ENCODE data around the gene OTUB1. TPM values are rescaled to one million over a fixed set of nuclear protein-coding genes. Genes with fewer than 3 reads are reported as not detected.
"Not testable (repeated sequence)": the region's sequence is repeated elsewhere in the genome, so short reads cannot be mapped to it uniquely, and the experiment has no call there.

Gene OTUB1
- total RNA-seq, 3 donors from 2014 or later: 60.1 to 70.3 (median 64.1) TPM

DNA sequence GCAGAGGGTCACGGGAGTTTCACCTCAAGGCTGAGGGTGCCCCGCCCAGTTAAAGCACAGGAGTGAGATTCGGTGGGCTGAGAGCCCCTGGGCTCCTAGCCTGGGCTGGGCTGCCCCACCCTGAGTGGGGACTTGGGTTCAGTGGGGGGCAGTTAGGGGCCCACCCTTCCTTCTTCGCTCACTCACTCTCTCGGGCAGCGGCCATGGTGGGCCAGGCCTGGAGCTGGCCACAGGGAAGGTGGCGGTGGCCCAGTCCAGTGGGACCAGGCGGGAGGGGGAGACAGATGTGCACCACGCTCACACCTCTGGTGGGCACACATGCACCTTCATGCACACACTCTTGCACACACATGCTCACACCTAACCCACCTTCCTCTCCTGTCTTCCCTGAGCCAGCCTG, 55.6 kb downstream of the OTUB1 start:
- no peak for ATAC-seq
- intact Hi-C loops (cut with DNase I, micrococcal nuclease): no loop called here
- TF ChIP-seq, protein P1, sequence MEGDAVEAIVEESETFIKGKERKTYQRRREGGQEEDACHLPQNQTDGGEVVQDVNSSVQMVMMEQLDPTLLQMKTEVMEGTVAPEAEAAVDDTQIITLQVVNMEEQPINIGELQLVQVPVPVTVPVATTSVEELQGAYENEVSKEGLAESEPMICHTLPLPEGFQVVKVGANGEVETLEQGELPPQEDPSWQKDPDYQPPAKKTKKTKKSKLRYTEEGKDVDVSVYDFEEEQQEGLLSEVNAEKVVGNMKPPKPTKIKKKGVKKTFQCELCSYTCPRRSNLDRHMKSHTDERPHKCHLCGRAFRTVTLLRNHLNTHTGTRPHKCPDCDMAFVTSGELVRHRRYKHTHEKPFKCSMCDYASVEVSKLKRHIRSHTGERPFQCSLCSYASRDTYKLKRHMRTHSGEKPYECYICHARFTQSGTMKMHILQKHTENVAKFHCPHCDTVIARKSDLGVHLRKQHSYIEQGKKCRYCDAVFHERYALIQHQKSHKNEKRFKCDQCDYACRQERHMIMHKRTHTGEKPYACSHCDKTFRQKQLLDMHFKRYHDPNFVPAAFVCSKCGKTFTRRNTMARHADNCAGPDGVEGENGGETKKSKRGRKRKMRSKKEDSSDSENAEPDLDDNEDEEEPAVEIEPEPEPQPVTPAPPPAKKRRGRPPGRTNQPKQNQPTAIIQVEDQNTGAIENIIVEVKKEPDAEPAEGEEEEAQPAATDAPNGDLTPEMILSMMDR (IDR thresholded peaks at IDR 0.05): no peak

DNA sequence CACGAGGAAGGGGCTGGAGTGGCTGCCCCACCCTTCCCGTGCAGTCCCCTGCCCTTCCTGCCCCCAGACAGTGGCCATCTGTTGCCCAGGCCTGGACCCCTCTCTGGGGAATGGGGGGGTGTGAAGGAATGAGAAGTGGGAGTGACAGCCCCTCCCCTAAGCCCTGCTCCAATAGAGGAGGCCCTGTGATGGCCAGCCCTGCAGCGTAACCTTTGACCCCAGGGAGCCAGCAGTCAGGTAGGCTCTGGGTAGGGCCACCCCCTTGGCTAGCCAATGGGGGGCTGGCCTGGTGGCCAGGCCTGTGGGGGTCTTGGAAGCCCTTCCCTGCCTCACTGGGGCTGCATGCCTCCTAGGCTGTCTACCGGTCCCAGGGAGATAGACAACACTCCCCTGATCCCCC, 56.1 kb downstream of the OTUB1 start:
- ATAC-seq (peak; percentile 7), DNase-seq (no peak)
- no peak overlapping the region for H3K4me3 ChIP-seq
- intact Hi-C loops (cut with DNase I, micrococcal nuclease): no loop called here
- no peaks in the 10 kb centered on the region for H3K4me1 ChIP-seq (ENCODE audit: low read depth)
- TF ChIP-seq, protein P1 (IDR thresholded peaks at IDR 0.05): no peak
- no peaks in the 10 kb centered on the region for H3K36me3 ChIP-seq (ENCODE audit: low read depth)
- no peaks in the 10 kb centered on the region for H3K9me3 ChIP-seq

More for the DNA sequence above, 55.6 kb downstream of the OTUB1 start:
- Histone ChIP-seq H3K4me1 (ENCODE audit: low read depth) (peaks cover 2% of the 10 kb centered on the region), H3K9me3 (no peaks in the 10 kb centered on the region), H3K4me3 (no peak overlapping the region), H3K36me3 (ENCODE audit: low read depth) (no peaks in the 10 kb centered on the region)
- no peak for DNase-seq

GRCh38 chr11:64043545-64043944, 57.3 kb downstream of the OTUB1 start:
- intact Hi-C loops (cut with DNase I, micrococcal nuclease): no loop called here
- Histone ChIP-seq H3K9me3 (no peaks in the 10 kb centered on the region), H3K36me3 (ENCODE audit: low read depth) (no peaks in the 10 kb centered on the region), H3K4me1 (ENCODE audit: low read depth) (no peaks in the 10 kb centered on the region), H3K4me3 (no peak overlapping the region)
- no peak for ATAC-seq
- DNase-seq: no peak
- TF ChIP-seq, protein P1 (IDR thresholded peaks at IDR 0.05): no peak

DNA sequence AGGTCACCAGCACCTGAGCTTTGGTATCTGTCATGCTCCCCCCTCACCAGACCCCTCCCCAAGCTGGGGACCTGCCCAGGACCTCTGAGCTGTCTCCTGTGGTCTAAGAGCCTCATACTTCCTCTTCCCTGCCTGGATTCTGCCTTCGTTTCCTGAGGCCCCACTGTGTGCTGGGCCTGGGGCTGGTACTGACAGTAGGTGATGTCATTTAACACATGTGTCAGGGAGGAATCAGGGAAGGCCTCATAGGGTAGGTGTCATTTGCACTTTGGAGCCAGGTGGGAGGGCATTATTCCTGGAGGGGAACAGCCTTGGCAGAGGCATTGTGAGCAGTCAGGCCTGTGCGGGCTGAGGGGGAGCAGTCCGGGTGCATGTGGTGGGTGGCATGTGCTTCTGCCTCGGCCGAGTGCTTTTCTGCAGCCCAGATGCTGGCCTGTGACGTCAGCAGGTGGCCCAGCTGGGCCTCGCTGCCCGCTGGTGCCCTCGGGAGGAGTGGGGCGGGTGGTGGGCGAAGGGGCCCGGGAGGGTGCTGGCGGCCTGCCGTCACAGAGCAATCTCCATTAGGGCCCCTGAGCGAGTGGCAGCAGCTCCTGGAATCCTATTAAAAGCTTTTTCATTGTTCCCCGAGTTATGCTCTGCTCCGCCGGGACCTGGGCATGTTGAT, 58.6 kb downstream of the OTUB1 start:
- no peaks in the 10 kb centered on the region for H3K36me3 ChIP-seq (ENCODE audit: low read depth)
- H3K4me3 ChIP-seq: no peak overlapping the region
- DNase-seq (no peak), ATAC-seq (no peak)
- TF ChIP-seq, protein P1 (IDR thresholded peaks at IDR 0.05): no peak
- no peaks in the 10 kb centered on the region for H3K9me3 ChIP-seq
- no peaks in the 10 kb centered on the region for H3K4me1 ChIP-seq (ENCODE audit: low read depth)
- intact Hi-C loops (cut with DNase I, micrococcal nuclease): no loop called here

DNA sequence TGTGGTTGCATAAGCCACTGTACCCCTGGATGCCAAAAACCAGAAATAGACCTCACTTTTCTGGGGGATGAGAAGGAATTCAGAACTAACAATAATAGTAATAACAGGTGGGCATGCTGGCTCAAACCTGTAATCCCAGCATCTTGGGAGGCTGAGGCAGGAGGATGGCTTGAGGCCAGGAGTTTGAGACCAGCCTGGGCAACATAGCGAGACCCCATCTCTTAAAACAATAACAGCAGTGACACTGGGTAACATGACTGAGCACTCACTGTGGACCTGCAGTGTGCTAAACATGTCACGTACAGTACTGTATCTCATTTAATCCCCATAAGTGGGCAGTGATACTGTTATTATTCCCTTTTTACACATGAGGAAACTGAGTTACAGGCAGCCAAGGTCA, 59.5 kb downstream of the OTUB1 start:
- H3K9me3 ChIP-seq: no peaks in the 10 kb centered on the region
- intact Hi-C loops (cut with DNase I, micrococcal nuclease): no loop called here
- ATAC-seq: no peak
- TF ChIP-seq, protein P1 (IDR thresholded peaks at IDR 0.05): no peak
- no peak for DNase-seq
- no peaks in the 10 kb centered on the region for H3K4me1 ChIP-seq (ENCODE audit: low read depth)
- H3K36me3 ChIP-seq (ENCODE audit: low read depth): no peaks in the 10 kb centered on the region
- H3K4me3 ChIP-seq: no peak overlapping the region

DNA sequence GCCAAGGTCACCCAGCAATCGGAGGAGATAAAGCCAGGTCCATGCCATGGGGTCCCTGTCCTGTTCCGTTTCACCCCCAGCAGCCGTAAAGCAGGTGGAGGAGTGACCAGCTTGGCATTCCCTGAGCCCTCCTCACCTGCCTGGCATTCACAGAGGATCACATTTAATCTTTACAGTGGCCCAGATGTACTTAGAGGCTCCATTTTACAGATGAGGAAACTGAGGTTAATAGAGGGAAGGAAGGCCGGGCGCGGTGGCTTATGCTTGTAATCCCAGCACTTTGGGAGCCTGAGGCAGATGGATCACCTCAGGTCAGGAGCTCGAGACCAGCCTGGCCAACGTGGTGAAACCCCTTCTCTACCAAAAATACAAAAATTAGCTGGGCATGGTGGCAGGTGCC, 61.1 kb downstream of the OTUB1 start:
- intact Hi-C loops (cut with DNase I, micrococcal nuclease); H3K9me3 ChIP-seq; H3K4me1 ChIP-seq (ENCODE audit: low read depth); ATAC-seq; DNase-seq; H3K36me3 ChIP-seq (ENCODE audit: low read depth); H3K4me3 ChIP-seq: not testable (repeated sequence)

Other genes starting within 250 kb of the OTUB1 start
- 10 to 100 TPM in 1 of 3 donors, 1 to 10 TPM in 2; 4.8 to 27.1 (median 5.4) TPM for gene ZFTA, start 217.7 kb upstream of the OTUB1 start, total RNA-seq
- 10 to 100 TPM in 1 of 3 donors, 1 to 10 TPM in 2; 5.8 to 22.3 (median 7.0) TPM for gene SPINDOC, start 173.0 kb upstream of the OTUB1 start, total RNA-seq
- gene MARK2, start 147.3 kb upstream of the OTUB1 start, total RNA-seq: 100 to 1,000 TPM in 1 of 3 donors, 10 to 100 TPM in 2; 71.9 to 111 (median 94.5) TPM
- gene RCOR2, start 69.3 kb upstream of the OTUB1 start, total RNA-seq: 1 to 10 TPM; 1.2 to 3.7 (median 1.6) TPM
- 10 to 100 TPM; 18.7 to 43.6 (median 23.4) TPM for gene NAA40, start 47.4 kb upstream of the OTUB1 start, total RNA-seq
- gene COX8A, start 11.8 kb upstream of the OTUB1 start, total RNA-seq: 100 to 1,000 TPM; 412 to 707 (median 630) TPM
- gene FLRT1, start 49.5 kb downstream of the OTUB1 start, total RNA-seq: 1 to 10 TPM in 1 of 3 donors, under 1 TPM in 2; 0.31 to 8.9 (median 0.38) TPM
- 10 to 100 TPM; 26.7 to 38.7 (median 38.1) TPM for gene MACROD1, start 179.7 kb downstream of the OTUB1 start, total RNA-seq
- gene STIP1, start 199.7 kb downstream of the OTUB1 start, total RNA-seq: 100 to 1,000 TPM in 1 of 3 donors, 10 to 100 TPM in 2; 49.4 to 118 (median 80.3) TPM
- gene FERMT3, start 220.3 kb downstream of the OTUB1 start, total RNA-seq: 10 to 100 TPM; 19.7 to 32.7 (median 26.4) TPM
- 10 to 100 TPM; 50.6 to 55.1 (median 53.1) TPM for gene TRPT1, start 239.7 kb downstream of the OTUB1 start, total RNA-seq
- gene NUDT22, start 239.8 kb downstream of the OTUB1 start, total RNA-seq: 100 to 1,000 TPM in 2 of 3 donors, 10 to 100 TPM in 1; 81.6 to 137 (median 119) TPM
- 10 to 100 TPM; 43.6 to 57.6 (median 50.7) TPM for gene DNAJC4, start 244.1 kb downstream of the OTUB1 start, total RNA-seq
- 100 to 1,000 TPM in 1 of 3 donors, 10 to 100 TPM in 2; 45.3 to 156 (median 45.6) TPM for gene VEGFB, start 248.1 kb downstream of the OTUB1 start, total RNA-seq

Data from mucosa of descending colon (tissue), 3 donors.